WI38 (cell line): ENCODE data around the gene DYNC1H1.

Source experiments
- H3K4me3 ChIP-seq: 2 replicates; pipeline ENCODE4 v1.5.1; 2011; ENCODE audit warnings: low read depth, mild to moderate bottlenecking, control low read depth, low read length
- TF ChIP-seq, protein P1 (sequence below): IDR thresholded peaks from 2 replicates; pipeline ENCODE4 v1.5.1; 2012; ENCODE audit warnings: low read depth, mild to moderate bottlenecking, control low read depth, low read length

DYNC1H1 gene

DNA sequence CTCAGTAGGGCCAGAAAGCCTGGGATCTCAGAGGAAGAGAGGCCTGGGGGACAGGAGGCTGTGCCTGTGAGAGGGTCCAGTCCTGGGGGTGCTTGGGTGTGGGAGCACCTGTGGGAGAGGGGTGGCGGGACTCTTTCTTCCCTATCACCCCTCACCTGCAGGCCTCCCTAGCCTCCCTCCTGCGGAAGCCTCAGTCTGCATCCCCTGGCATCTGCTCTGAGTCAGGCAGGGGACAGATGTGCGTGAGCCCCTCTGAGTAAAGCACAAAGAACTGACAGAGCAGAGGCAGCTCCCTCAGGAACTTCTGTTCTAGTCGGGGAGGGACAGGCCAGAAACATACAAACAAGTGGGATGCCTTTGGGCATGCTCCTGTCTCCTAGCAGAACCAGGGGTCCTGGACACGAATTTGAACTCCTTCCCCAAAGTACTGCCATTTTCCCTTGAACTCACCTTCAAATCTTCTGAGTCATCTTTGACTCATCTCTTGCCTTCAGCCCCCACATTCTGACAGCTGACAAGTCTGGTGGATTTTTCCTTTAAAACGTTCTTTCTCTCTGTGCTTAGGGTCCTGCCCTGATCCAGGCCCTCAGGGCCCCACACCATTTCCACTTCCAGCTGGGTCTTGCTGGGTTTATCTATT lies 131.0 kb downstream of the DYNC1H1 start:
- TF ChIP-seq, protein P1, sequence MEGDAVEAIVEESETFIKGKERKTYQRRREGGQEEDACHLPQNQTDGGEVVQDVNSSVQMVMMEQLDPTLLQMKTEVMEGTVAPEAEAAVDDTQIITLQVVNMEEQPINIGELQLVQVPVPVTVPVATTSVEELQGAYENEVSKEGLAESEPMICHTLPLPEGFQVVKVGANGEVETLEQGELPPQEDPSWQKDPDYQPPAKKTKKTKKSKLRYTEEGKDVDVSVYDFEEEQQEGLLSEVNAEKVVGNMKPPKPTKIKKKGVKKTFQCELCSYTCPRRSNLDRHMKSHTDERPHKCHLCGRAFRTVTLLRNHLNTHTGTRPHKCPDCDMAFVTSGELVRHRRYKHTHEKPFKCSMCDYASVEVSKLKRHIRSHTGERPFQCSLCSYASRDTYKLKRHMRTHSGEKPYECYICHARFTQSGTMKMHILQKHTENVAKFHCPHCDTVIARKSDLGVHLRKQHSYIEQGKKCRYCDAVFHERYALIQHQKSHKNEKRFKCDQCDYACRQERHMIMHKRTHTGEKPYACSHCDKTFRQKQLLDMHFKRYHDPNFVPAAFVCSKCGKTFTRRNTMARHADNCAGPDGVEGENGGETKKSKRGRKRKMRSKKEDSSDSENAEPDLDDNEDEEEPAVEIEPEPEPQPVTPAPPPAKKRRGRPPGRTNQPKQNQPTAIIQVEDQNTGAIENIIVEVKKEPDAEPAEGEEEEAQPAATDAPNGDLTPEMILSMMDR = no peak
- H3K4me3 ChIP-seq = no peak overlapping the region

DNA sequence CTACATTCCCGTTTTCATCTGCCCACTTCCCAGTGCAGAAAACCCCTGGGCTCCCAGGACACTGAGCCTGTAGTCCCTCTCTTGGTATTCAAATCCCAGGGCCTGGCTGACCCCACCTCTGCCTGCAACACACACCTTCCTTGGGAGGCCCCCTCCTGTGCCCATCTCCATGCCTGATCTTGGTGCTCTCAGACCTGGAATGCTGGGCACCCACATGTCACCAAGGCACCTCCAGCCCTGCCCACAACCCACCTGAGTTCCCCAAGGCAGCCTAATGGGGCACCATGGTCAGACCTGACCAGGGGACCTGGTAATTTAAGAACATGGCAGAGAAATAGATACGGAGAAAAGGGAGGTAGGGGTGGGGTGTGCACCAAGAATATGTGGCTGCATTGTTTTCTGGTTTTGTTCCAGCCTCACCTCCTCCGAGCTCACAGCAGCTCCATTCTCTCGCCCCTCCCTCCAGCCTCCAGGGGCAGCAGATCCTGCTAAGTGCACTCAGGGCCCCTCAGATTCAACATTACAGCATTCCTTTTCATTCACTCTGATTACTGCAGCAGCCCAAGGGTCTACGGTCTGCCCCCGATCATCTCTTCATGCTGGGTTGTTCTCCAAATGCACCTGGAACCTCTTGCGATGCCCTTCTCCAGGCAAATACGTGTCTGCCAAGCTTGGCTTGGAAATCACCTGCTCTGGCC lies 131.6 kb downstream of the DYNC1H1 start:
- TF ChIP-seq, protein P1 = no peak
- H3K4me3 ChIP-seq = no peak overlapping the region

DNA sequence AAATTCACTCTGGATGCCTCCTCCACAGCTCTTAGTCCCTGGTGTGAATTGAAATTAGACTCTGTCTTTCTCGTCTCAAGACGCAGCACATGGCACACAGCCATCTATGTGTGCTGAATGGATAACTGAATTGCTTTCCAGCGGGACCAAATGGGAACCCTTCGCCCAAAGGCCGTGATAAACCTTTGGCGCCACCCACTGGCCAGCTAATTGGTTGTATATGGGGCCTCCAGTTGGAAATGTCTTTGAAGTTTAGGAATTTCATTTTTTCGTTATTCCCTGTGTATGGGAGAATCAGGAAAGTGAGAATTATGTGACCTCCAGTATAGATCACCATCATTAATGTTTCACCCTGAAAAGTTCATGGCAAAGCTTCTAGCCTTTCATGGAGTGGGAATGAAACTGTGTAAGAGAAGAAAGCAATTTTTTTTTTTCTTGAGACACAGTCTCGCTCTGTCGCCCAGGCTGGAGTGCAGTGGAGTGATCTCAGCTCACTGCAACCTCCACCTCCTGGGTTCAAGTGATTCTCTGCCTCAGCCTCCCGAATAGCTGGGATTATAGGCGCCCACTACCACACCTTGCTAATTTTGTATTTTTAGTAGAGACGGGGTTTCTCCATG lies 132.3 kb downstream of the DYNC1H1 start:
- TF ChIP-seq, protein P1 = peak; percentile 77
- H3K4me3 ChIP-seq = no peak overlapping the region

DNA sequence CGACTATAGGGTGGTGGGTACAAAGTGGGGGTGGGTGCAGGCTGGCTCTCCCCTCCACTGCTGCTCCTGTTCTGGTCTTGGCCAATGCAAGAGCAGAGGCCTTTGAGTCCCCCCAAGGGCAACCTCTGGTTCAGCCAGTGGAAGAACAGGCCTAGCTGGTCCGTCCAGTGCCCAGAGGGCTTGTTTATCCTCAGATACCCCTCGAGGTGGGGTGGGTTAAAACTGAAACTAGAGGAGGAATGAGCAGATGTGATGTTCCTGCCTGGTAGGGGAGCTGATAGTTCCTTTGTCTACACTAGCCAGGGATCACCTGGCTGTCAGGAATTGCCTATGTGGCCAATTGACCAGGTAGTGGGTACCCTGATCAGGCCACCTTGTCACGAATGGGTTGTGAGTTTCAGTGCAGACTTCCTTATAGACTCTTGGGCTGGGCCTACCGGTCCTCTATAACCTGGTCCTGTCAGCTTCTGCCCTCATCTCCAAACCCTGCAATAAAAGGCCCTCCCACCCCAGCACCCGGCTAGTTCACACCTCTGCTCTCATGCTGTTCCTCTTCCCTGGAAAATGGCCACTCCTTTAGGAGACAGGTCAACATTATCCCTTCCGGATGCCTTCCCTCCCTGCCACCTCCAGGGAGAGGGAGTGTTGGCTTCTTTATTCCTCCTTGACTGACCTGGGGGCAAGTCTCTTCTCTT lies 133.2 kb downstream of the DYNC1H1 start:
- TF ChIP-seq, protein P1 = no peak
- no peak overlapping the region for H3K4me3 ChIP-seq

DNA sequence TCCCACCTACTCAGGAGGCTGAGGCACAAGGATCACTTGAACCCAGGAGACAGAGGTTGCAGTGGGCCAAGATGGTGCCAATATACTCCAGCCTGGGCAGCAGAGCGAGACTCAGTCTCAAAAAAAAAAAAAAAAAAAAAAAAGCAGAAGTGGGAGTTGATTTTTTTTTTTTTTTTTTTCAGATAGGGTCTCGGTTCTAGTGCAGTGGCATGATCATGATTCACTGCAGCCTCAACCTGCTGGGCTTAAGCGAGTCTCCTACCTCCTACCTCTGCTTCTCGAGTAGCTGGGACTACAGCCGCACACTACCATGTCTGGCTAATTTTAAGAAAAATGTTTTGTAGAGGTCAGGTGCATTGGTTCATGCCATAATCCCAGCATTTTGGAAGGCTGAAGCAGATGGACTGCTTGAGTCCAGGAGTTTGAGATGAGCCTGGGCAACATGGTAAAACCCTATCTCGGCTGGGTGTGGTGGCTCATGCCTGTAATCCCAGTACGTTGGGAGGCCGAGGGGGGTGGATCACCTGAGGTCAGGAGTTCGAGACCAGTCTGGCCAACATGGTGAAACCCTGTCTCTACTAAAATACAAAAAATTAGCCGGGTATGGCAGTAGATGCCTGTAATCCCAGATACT lies 138.8 kb downstream of the DYNC1H1 start:
- TF ChIP-seq, protein P1 = no peak
- no peak overlapping the region for H3K4me3 ChIP-seq

DNA sequence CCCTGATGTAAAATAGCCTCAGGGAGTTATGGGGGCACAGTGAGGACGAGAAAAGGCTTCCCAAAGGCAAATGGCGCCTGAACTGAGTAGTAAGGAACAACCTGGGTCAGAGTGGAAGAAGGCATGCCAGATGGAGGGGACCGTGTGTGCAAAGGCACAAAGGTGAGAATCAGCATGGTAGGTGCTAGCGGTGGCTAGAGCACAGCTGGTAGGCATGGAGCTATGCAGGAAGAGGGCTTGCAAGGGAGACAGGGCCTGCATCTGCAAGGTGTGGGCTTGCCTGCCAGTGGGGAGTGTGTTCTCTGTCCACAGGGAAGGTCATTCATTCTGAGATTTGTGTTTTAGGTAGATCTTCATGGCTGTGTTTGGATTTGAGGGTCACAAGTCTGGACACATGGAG lies 141.0 kb downstream of the DYNC1H1 start:
- H3K4me3 ChIP-seq = no peak overlapping the region
- TF ChIP-seq, protein P1 = no peak
